ENCODE measurements around the gene TIMM23B. TPM values are rescaled to one million over a fixed set of nuclear protein-coding genes. Genes with fewer than 3 reads are reported as not detected.
"Not testable (repeated sequence)": the region's sequence is repeated elsewhere in the genome, so short reads cannot be mapped to it uniquely, and the experiment has no call there.

TIMM23B gene
- total RNA-seq, 1 experiment from 2014 or later, result 18.8 TPM

- intact Hi-C loops (cut with micrococcal nuclease; ENCODE audit: unreplicated experiment); DNase-seq; H3K9me3 Mint-ChIP-seq (ENCODE audit: low read depth, unreplicated experiment); CTCF ChIA-PET; BruUV-seq (replicated peaks); H3K27me3 Mint-ChIP-seq (ENCODE audit: unreplicated experiment); H3K27ac Mint-ChIP-seq (ENCODE audit: unreplicated experiment); H3K4me3 Mint-ChIP-seq (ENCODE audit: low read depth, unreplicated experiment); H3K4me1 Mint-ChIP-seq (ENCODE audit: low read depth, unreplicated experiment): not testable (repeated sequence)
- H3K36me3 Mint-ChIP-seq (ENCODE audit: insufficient read depth, unreplicated experiment), result peaks cover 15% of the 10 kb centered on the region
Observed at GRCh38 chr10:49971466-49971865, 29.6 kb downstream of the TIMM23B start.

DNA sequence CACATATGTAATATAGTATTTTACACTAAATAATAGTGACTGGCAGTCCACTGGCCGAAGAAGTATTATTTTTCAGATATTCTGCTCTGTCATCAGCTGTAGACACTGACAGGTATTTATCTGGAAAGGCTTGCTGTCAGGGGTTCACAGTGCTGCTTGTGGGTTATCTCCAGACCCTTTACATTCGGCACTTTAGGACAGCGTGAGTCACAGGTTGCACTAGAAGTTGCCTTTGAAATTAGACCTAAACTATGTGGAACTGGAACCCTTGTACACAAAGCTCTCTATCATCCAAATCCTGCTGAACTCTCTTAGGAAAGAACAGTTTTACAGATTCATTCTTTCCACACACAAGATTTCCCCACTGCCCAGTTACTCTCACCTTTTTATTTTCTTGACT lies 30.2 kb downstream of the TIMM23B start:
- H3K36me3 Mint-ChIP-seq (ENCODE audit: insufficient read depth, unreplicated experiment), result peaks cover 15% of the 10 kb centered on the region
- CTCF ChIA-PET; H3K9me3 Mint-ChIP-seq (ENCODE audit: low read depth, unreplicated experiment); H3K4me1 Mint-ChIP-seq (ENCODE audit: low read depth, unreplicated experiment); BruUV-seq (replicated peaks); H3K4me3 Mint-ChIP-seq (ENCODE audit: low read depth, unreplicated experiment); H3K27me3 Mint-ChIP-seq (ENCODE audit: unreplicated experiment); intact Hi-C loops (cut with micrococcal nuclease; ENCODE audit: unreplicated experiment); H3K27ac Mint-ChIP-seq (ENCODE audit: unreplicated experiment); DNase-seq: not testable (repeated sequence)

GRCh38 chr10:49977756-49978155 lies 35.9 kb downstream of the TIMM23B start:
- BruUV-seq (replicated peaks); H3K4me1 Mint-ChIP-seq (ENCODE audit: low read depth, unreplicated experiment); H3K36me3 Mint-ChIP-seq (ENCODE audit: insufficient read depth, unreplicated experiment); H3K9me3 Mint-ChIP-seq (ENCODE audit: low read depth, unreplicated experiment); H3K4me3 Mint-ChIP-seq (ENCODE audit: low read depth, unreplicated experiment); CTCF ChIA-PET; H3K27ac Mint-ChIP-seq (ENCODE audit: unreplicated experiment); DNase-seq; H3K27me3 Mint-ChIP-seq (ENCODE audit: unreplicated experiment); intact Hi-C loops (cut with micrococcal nuclease; ENCODE audit: unreplicated experiment): not testable (repeated sequence)

GRCh38 chr10:49987207-49987606 lies 45.4 kb downstream of the TIMM23B start:
- H3K4me1 Mint-ChIP-seq (ENCODE audit: low read depth, unreplicated experiment); H3K27me3 Mint-ChIP-seq (ENCODE audit: unreplicated experiment); H3K27ac Mint-ChIP-seq (ENCODE audit: unreplicated experiment); DNase-seq; intact Hi-C loops (cut with micrococcal nuclease; ENCODE audit: unreplicated experiment); H3K9me3 Mint-ChIP-seq (ENCODE audit: low read depth, unreplicated experiment); BruUV-seq (replicated peaks); H3K36me3 Mint-ChIP-seq (ENCODE audit: insufficient read depth, unreplicated experiment); CTCF ChIA-PET; H3K4me3 Mint-ChIP-seq (ENCODE audit: low read depth, unreplicated experiment): not testable (repeated sequence)

- not testable (repeated sequence) for H3K36me3 Mint-ChIP-seq (ENCODE audit: insufficient read depth, unreplicated experiment)
Observed at GRCh38 chr10:49988376-49988775, 46.5 kb downstream of the TIMM23B start, which contains the start of gene AGAP6. Gene AGAP6, plus strand, starts transcription at chr10:49988406. Its CDS starts 310 bp downstream, at chr10:49988716.

DNA sequence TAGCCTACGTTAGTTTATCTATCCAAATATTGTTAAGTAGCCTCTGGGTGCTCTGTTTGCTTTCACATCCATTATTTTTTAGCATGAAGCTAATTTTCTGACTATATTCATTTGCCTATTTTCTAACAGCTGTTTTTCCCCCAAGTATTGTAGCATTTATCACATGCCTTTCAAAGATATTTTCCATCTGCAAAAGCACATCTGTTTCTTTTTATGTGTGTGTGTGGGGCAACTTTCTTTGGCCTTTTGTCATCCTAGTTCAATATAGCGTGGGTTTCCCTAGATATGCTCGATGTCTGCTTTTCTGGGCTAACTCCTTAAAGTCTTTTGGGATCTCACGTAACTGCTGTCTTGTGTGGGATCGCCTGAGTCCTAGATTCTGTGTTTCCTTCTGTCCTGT lies 53.5 kb downstream of the TIMM23B start:
- H3K27ac Mint-ChIP-seq (ENCODE audit: unreplicated experiment); H3K4me3 Mint-ChIP-seq (ENCODE audit: low read depth, unreplicated experiment); H3K4me1 Mint-ChIP-seq (ENCODE audit: low read depth, unreplicated experiment); H3K36me3 Mint-ChIP-seq (ENCODE audit: insufficient read depth, unreplicated experiment); DNase-seq; intact Hi-C loops (cut with micrococcal nuclease; ENCODE audit: unreplicated experiment); H3K27me3 Mint-ChIP-seq (ENCODE audit: unreplicated experiment); H3K9me3 Mint-ChIP-seq (ENCODE audit: low read depth, unreplicated experiment); BruUV-seq (replicated peaks); CTCF ChIA-PET: not testable (repeated sequence)

More at GRCh38 chr10:49988376-49988775, 46.5 kb downstream of the TIMM23B start, which contains the start of gene AGAP6:
- DNase-seq; H3K9me3 Mint-ChIP-seq (ENCODE audit: low read depth, unreplicated experiment); H3K27ac Mint-ChIP-seq (ENCODE audit: unreplicated experiment); CTCF ChIA-PET; H3K4me3 Mint-ChIP-seq (ENCODE audit: low read depth, unreplicated experiment); intact Hi-C loops (cut with micrococcal nuclease; ENCODE audit: unreplicated experiment); H3K27me3 Mint-ChIP-seq (ENCODE audit: unreplicated experiment); BruUV-seq (replicated peaks); H3K4me1 Mint-ChIP-seq (ENCODE audit: low read depth, unreplicated experiment): not testable (repeated sequence)

- H3K36me3 Mint-ChIP-seq (ENCODE audit: insufficient read depth, unreplicated experiment); intact Hi-C loops (cut with micrococcal nuclease; ENCODE audit: unreplicated experiment); H3K27me3 Mint-ChIP-seq (ENCODE audit: unreplicated experiment); BruUV-seq (replicated peaks); H3K9me3 Mint-ChIP-seq (ENCODE audit: low read depth, unreplicated experiment); H3K4me1 Mint-ChIP-seq (ENCODE audit: low read depth, unreplicated experiment); H3K27ac Mint-ChIP-seq (ENCODE audit: unreplicated experiment); DNase-seq; CTCF ChIA-PET; H3K4me3 Mint-ChIP-seq (ENCODE audit: low read depth, unreplicated experiment): not testable (repeated sequence)
Observed at GRCh38 chr10:50014024-50014423, 72.2 kb downstream of the TIMM23B start.

DNA sequence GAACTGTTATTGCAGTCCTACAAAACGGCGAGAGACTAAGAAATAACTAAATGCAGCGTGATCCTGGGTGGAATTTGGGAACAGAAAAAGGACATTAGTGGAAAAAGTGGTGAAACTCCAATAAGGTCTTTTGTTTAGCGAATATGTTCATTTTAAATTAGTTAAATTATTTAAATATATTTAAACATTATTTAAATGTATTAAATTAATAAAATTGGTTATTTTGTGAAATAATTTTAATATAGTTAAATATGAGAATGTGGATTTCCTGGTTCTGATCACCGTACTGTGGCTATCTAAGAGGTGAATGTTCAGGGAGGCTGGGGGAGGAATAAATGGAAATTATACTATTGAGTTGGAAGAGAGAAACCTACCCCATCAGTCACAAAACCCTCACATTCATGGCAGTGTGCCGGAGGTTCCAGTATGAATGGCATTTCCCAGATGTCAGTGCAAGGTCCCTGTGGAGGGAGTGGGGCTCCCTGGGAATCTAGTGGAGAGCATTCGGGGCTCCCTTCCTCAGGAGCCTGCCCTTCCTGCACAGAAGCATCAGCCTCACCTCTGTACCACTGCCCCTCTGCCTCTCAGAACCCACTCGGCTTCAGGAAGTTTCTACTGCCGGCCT lies 73.9 kb downstream of the TIMM23B start:
- H3K4me1 Mint-ChIP-seq (ENCODE audit: low read depth, unreplicated experiment); intact Hi-C loops (cut with micrococcal nuclease; ENCODE audit: unreplicated experiment); H3K9me3 Mint-ChIP-seq (ENCODE audit: low read depth, unreplicated experiment); H3K27me3 Mint-ChIP-seq (ENCODE audit: unreplicated experiment); BruUV-seq (replicated peaks); DNase-seq; H3K36me3 Mint-ChIP-seq (ENCODE audit: insufficient read depth, unreplicated experiment); H3K4me3 Mint-ChIP-seq (ENCODE audit: low read depth, unreplicated experiment); CTCF ChIA-PET; H3K27ac Mint-ChIP-seq (ENCODE audit: unreplicated experiment): not testable (repeated sequence)

DNA sequence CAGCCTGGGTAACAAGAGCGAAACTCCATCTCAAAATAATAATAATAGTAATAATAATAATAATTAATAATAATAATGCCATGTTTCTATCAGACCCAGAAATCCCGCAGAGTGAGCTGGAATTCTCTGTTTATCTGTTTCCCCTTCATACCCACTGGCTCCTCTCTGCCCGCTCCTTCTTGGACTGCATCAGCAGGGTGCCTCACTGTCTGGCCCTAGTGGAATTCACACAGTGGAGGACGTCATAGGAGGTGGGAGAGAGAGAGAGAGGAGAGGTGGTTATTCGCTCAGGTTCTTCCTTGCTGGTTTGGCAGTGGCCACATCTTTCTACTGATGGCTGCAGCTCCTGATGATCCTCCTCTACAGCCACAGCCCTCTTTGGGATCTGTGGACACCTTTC lies 75.1 kb downstream of the TIMM23B start:
- H3K4me1 Mint-ChIP-seq (ENCODE audit: low read depth, unreplicated experiment); H3K27ac Mint-ChIP-seq (ENCODE audit: unreplicated experiment); BruUV-seq (replicated peaks); CTCF ChIA-PET; intact Hi-C loops (cut with micrococcal nuclease; ENCODE audit: unreplicated experiment); DNase-seq; H3K4me3 Mint-ChIP-seq (ENCODE audit: low read depth, unreplicated experiment); H3K27me3 Mint-ChIP-seq (ENCODE audit: unreplicated experiment); H3K36me3 Mint-ChIP-seq (ENCODE audit: insufficient read depth, unreplicated experiment); H3K9me3 Mint-ChIP-seq (ENCODE audit: low read depth, unreplicated experiment): not testable (repeated sequence)

- H3K9me3 Mint-ChIP-seq (ENCODE audit: low read depth, unreplicated experiment); DNase-seq; H3K4me1 Mint-ChIP-seq (ENCODE audit: low read depth, unreplicated experiment); intact Hi-C loops (cut with micrococcal nuclease; ENCODE audit: unreplicated experiment); CTCF ChIA-PET; H3K4me3 Mint-ChIP-seq (ENCODE audit: low read depth, unreplicated experiment); H3K27ac Mint-ChIP-seq (ENCODE audit: unreplicated experiment); H3K36me3 Mint-ChIP-seq (ENCODE audit: insufficient read depth, unreplicated experiment); H3K27me3 Mint-ChIP-seq (ENCODE audit: unreplicated experiment); BruUV-seq (replicated peaks): not testable (repeated sequence)
Observed at GRCh38 chr10:50017646-50018045, 75.8 kb downstream of the TIMM23B start.

All from Calu3 (cell line).